Endothelial cell of umbilical vein (primary cell): ENCODE measurements around the gene ZNF283. TPM values are rescaled to one million over a fixed set of nuclear protein-coding genes. Genes with fewer than 3 reads are reported as not detected.

Experiments
- BruUV-seq: library from RNA; stranded (reverse); fragments of 400-500 nt; replicated peaks from 2 replicates; lab custom pipeline; 2021; lab: Mats Ljungman, UMichigan
- CTCF ChIA-PET: fragments of 300-600, 350-600 bp; sonication (Branson Sonifier 250); formaldehyde crosslinking; loops from one replicate; lab custom pipeline; 2021; ENCODE audit warnings: antibody characterized with exemption, inconsistent platforms; lab: Charles Lee
- POLR2A ChIA-PET: fragments of 300-600, 350-600 bp; sonication (Branson Sonifier 250); formaldehyde crosslinking; loops from one replicate; lab custom pipeline; 2021; ENCODE audit warnings: antibody characterized with exemption, inconsistent platforms; lab: Charles Lee
- DNase-seq: peaks from one replicate; pipeline ENCODE4 v3.0.0-alpha.2; 2011; ENCODE audit warnings: low read depth, low spot score
- FAIRE-seq: peaks from 2 replicates; lab custom pipeline; 2011; peaks lifted over from hg19 to GRCh38; lab: Jason Lieb, UNC
- H2AFZ ChIP-seq: 2 replicates; pipeline ENCODE4 v1.6.0; 2012; ENCODE audit warnings: low read depth, low read length, control low read depth, inconsistent platforms
- H3K27ac ChIP-seq: 2 replicates; pipeline ENCODE4 v1.5.1; 2011; ENCODE audit warnings: low read depth, mild to moderate bottlenecking, control low read depth, low read length, moderate library complexity; ENCODE audit not compliant: insufficient read depth
- H3K27me3 ChIP-seq, 2 experiments: 2 replicates each; pipeline versions ENCODE4 v1.6.0 to v1.6.1; 2011; ENCODE audit warnings: low read length in 2 of 2, mixed read lengths in 1 of 2; ENCODE audit not compliant: control insufficient read depth in 2 of 2, insufficient read depth in 2 of 2
- H3K36me3 ChIP-seq, 2 experiments: 2 replicates in 1 of 2; 3 replicates in 1 of 2; pipeline ENCODE4 v1.5.1; 2011; ENCODE audit warnings: low read length in 2 of 2, mild to moderate bottlenecking in 1 of 2, moderate library complexity in 1 of 2; ENCODE audit not compliant: control insufficient read depth in 2 of 2, insufficient read depth in 2 of 2; ENCODE audit errors: extremely low read depth in 1 of 2
- H3K4me1 ChIP-seq: 3 replicates; pipeline ENCODE4 v1.5.1; 2011; ENCODE audit warnings: mild to moderate bottlenecking, low read length; ENCODE audit not compliant: control insufficient read depth, insufficient read depth; ENCODE audit errors: extremely low read depth
- H3K4me2 ChIP-seq: 2 replicates; pipeline ENCODE4 v1.6.1; 2011; ENCODE audit warnings: low read length, control low read depth, mixed read lengths; ENCODE audit not compliant: insufficient read depth
- H3K4me3 ChIP-seq, 3 experiments: fragments of 200-600 bp in 1 of 3; sonication (generic), shearing (Covaris generic) in 1 of 3; replicated peaks in 1 of 3; 2 replicates each; pipeline ENCODE4 v1.5.1; 2011 to 2016; ENCODE audit warnings: control low read depth in 3 of 3, low read length in 3 of 3, mild to moderate bottlenecking in 2 of 3, inconsistent platforms in 1 of 3, low read depth in 1 of 3, moderate library complexity in 1 of 3; ENCODE audit not compliant: insufficient read depth in 1 of 3
- H3K79me2 ChIP-seq: 2 replicates; pipeline ENCODE4 v1.6.0; 2012; ENCODE audit warnings: low read length, inconsistent platforms; ENCODE audit not compliant: control insufficient read depth, insufficient read depth
- H3K9ac ChIP-seq: replicated peaks from 2 replicates; pipeline ENCODE3; 2011; ENCODE audit warnings: low read length, control low read depth; ENCODE audit not compliant: insufficient read depth; ENCODE audit errors: extremely low read depth
- H3K9me1 ChIP-seq: replicated peaks from 3 replicates; pipeline ENCODE4 v1.6.0; 2011; ENCODE audit warnings: mild to moderate bottlenecking, low read length; ENCODE audit not compliant: control insufficient read depth, insufficient read depth; ENCODE audit errors: extremely low read depth
- H3K9me3 ChIP-seq: replicated peaks from 2 replicates; pipeline ENCODE4 v1.5.1; 2012; ENCODE audit warnings: low read length, inconsistent platforms; ENCODE audit not compliant: control insufficient read depth, insufficient read depth
- H4K20me1 ChIP-seq: replicated peaks from 2 replicates; pipeline ENCODE3; 2011; ENCODE audit warnings: mild to moderate bottlenecking, low read length; ENCODE audit not compliant: control insufficient read depth, insufficient read depth; ENCODE audit errors: extremely low read depth
- CTCF ChIP-seq, 2 donors: IDR thresholded peaks; 1 replicate in 1 of 2; 2 replicates in 1 of 2; pipeline ENCODE4 v1.5.1; 2011; ENCODE audit warnings: low read length in 2 of 2, mild to moderate bottlenecking in 2 of 2, moderate library complexity in 2 of 2, control low read depth in 1 of 2, inconsistent platforms in 1 of 2, low read depth in 1 of 2; ENCODE audit not compliant: insufficient read depth in 1 of 2; ENCODE audit errors: extremely low read depth in 1 of 2
- EZH2 ChIP-seq: IDR thresholded peaks from 2 replicates; pipeline ENCODE4 v1.6.1; 2012; ENCODE audit warnings: borderline replicate concordance, low read depth, mild to moderate bottlenecking, moderate library complexity, low read length, inconsistent platforms; ENCODE audit not compliant: severe bottlenecking
- FOS ChIP-seq: IDR thresholded peaks from 2 replicates; pipeline ENCODE4 v1.6.1; 2011; ENCODE audit warnings: mild to moderate bottlenecking, low read length, moderate library complexity, borderline replicate concordance; ENCODE audit not compliant: insufficient read depth
- GATA2 ChIP-seq: IDR thresholded peaks from 2 replicates; pipeline ENCODE4 v1.7.0; 2011; ENCODE audit warnings: low read depth, mild to moderate bottlenecking, moderate library complexity, mixed read lengths, low read length; ENCODE audit not compliant: insufficient read length, insufficient read depth
- JUN ChIP-seq: IDR thresholded peaks from 2 replicates; pipeline ENCODE4 v1.6.1; 2011; ENCODE audit warnings: borderline replicate concordance, low read depth; ENCODE audit not compliant: insufficient read length, insufficient read depth
- MAX ChIP-seq: IDR thresholded peaks from 2 replicates; pipeline ENCODE4 v1.6.1; 2011; ENCODE audit not compliant: insufficient read depth, insufficient read length
- MYC ChIP-seq: IDR thresholded peaks from one replicate; pipeline ENCODE4 v1.6.1; 2011; ENCODE audit warnings: mild to moderate bottlenecking, low read depth, low read length
- POLR2A ChIP-seq: IDR thresholded peaks from 2 replicates; pipeline ENCODE4 v1.6.1; 2012; ENCODE audit warnings: low read depth, mild to moderate bottlenecking, control low read depth, low read length
- POLR2AphosphoS5 ChIP-seq: IDR thresholded peaks from 2 replicates; pipeline ENCODE4 v1.6.1; 2012; ENCODE audit warnings: low read depth, mild to moderate bottlenecking, control low read depth, low read length, moderate library complexity; ENCODE audit not compliant: insufficient read depth
- dilution Hi-C: fragments of 300-500 bp; cut with MboI; formaldehyde crosslinking; loops from one replicate; pipeline ENCODE4 v1.15.0; 2019; ENCODE audit warnings: low sequenced_read_pairs; ENCODE audit not compliant: extremely low pct_ligation_motif_present
- intact Hi-C: fragments of 100-400 bp; cut with micrococcal nuclease; formaldehyde crosslinking; loops from one replicate; pipeline ENCODE4 v1.10.0; 2022
- polyA plus RNA-seq, 4 experiments: library from polyadenylated mRNA; depleted of rRNA in 3 of 4; stranded (reverse) in 3 of 4; unstranded in 1 of 4; fragments of >200 nt; gene quantifications; 2 replicates each; pipeline versions ENCODE4 v1.2.1 to v1.2.3, GENCODE V29; 2011 to 2012; ENCODE audit warnings: missing spikeins in 1 of 4
- total RNA-seq: library from RNA; stranded (reverse); gene quantifications from 2 replicates; pipeline ENCODE4 v1.2.3, GENCODE V29; 2021

The ZNF283 gene
- total and polyA plus RNA-seq, 2 donors (not counting 3 experiments of a cell fraction or from before 2014, with no cell fraction given) = 1.9 to 10.7 TPM

- dilution Hi-C loops (no loop called here), intact Hi-C loops (no loop called here)
- Histone ChIP-seq H3K4me3 (no peak overlapping the region), H3K79me2 (no peaks in the 10 kb centered on the region), H3K36me3 (peaks cover 6 to 9% of the 10 kb centered on the region in 2 experiments), H4K20me1 (no peaks in the 10 kb centered on the region), H3K9me1 (no peaks in the 10 kb centered on the region), H3K27ac (no peak overlapping the region), H3K9me3 (peaks cover 29% of the 10 kb centered on the region), H3K9ac (no peak overlapping the region), H3K4me2 (no peak overlapping the region), H2AFZ (no peak overlapping the region), H3K4me1 (no peaks in the 10 kb centered on the region), H3K27me3 (no peaks in the 10 kb centered on the region)
- CTCF ChIA-PET = interaction anchor here (0.6 kb wide), 1 partner anchor 15 kb away, joined by 3 read pairs; no protein-coding TSS in a partner anchor
- BruUV-seq = no TSS peak
- FAIRE-seq (no peak), DNase-seq (no peak)
- TF ChIP-seq FOS (no peak), POLR2AphosphoS5 (no peak), MYC (no peak), CTCF (IDR thresholded peaks at IDR 0.05; ENCODE audit: extremely low read depth in 1 of 2, insufficient read depth in 1 of 2, low read depth in 1 of 2, low read length in 2 of 2) (no peak), POLR2A (no peak), JUN (no peak), EZH2 (no peak), GATA2 (no peak), MAX (no peak)
- POLR2A ChIA-PET = no interaction called here
Observed at GRCh38 chr19:43847246-43847645, 20.1 kb downstream of the ZNF283 start.
